Nephron progenitor cell (in vitro differentiated cells): Measurements from ENCODE around the gene ZNF200.

Experiments
- DNase-seq: peaks from one replicate; pipeline ENCODE4 v3.0.0; 2021
- H3K27ac Mint-ChIP-seq: 2 replicates; pipeline ENCODE4 v1.8.0; 2021; ENCODE audit warnings: mild to moderate bottlenecking, moderate library complexity, mixed read lengths
- H3K27me3 Mint-ChIP-seq: 2 replicates; pipeline ENCODE4 v1.8.0; 2021; ENCODE audit warnings: mild to moderate bottlenecking, low read depth, mixed read lengths; ENCODE audit not compliant: poor library complexity
- H3K36me3 Mint-ChIP-seq: 2 replicates; pipeline ENCODE4 v1.8.0; 2021; ENCODE audit warnings: low read depth, mixed read lengths
- H3K4me1 Mint-ChIP-seq: 2 replicates; pipeline ENCODE4 v1.8.0; 2021; ENCODE audit warnings: mixed read lengths
- H3K4me3 Mint-ChIP-seq: 2 replicates; pipeline ENCODE4 v1.8.0; 2021; ENCODE audit warnings: mild to moderate bottlenecking, moderate library complexity, mixed read lengths
- H3K9me3 Mint-ChIP-seq: 2 replicates; pipeline ENCODE4 v1.8.0; 2021; ENCODE audit warnings: mild to moderate bottlenecking, moderate library complexity, mixed read lengths
- CTCF ChIP-seq: fragments of 200-600 bp; sonication (generic); IDR thresholded peaks from 2 replicates; pipeline ENCODE4 v1.5.0; 2021; ENCODE audit warnings: antibody characterized with exemption

Gene ZNF200

DNA sequence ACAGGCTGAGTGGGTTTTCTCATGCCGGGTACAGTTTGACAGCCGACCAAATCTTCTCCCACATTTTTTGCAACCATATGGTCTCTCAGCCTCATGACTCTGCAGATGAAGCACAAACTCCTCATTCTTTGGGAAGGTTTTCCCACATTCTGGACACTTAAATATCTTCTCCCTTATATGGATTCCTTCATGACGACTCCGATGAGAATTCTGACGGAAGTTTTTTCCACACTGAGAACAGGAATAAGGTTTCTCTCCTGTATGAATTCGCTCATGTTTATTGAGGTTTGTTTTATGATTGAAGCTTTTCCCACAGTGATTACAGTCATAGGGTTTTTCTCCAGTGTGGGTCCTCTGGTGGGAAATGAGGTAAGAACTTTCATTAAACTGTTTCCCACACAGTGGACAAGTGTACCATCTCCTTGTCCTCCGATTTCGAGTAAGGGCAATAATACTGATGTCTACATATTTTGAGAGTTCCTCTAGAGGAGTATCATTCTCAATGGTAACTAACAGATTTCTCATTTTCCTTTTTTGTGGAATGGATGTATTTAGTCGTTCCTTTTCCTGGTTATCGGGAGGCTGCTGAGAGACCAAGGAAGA, 10.9 kb downstream of the ZNF200 start:
- Mint-ChIP-seq H3K27ac (no peak overlapping the region), H3K4me3 (no peak overlapping the region), H3K4me1 (no peaks in the 10 kb centered on the region), H3K36me3 (peaks cover 78% of the 10 kb centered on the region), H3K27me3 (peaks cover 8% of the 10 kb centered on the region), H3K9me3 (peaks cover 92% of the 10 kb centered on the region)
- DNase-seq, result no peak
- TF ChIP-seq CTCF, result no peak

GRCh38 chr16:3220839-3221238, 14.1 kb downstream of the ZNF200 start:
- no peak overlapping the region for H3K4me3 Mint-ChIP-seq
- DNase-seq, result no peak
- H3K27me3 Mint-ChIP-seq, result peaks cover 20% of the 10 kb centered on the region
- peaks cover 85% of the 10 kb centered on the region for H3K9me3 Mint-ChIP-seq
- H3K27ac Mint-ChIP-seq, result no peak overlapping the region
- TF ChIP-seq CTCF, result no peak
- peaks cover 46% of the 10 kb centered on the region for H3K36me3 Mint-ChIP-seq
- no peaks in the 10 kb centered on the region for H3K4me1 Mint-ChIP-seq

GRCh38 chr16:3216263-3216640, 18.7 kb downstream of the ZNF200 start:
- no peaks in the 10 kb centered on the region for H3K4me1 Mint-ChIP-seq
- H3K36me3 Mint-ChIP-seq, result no peaks in the 10 kb centered on the region
- peaks cover 74% of the 10 kb centered on the region for H3K9me3 Mint-ChIP-seq
- H3K4me3 Mint-ChIP-seq, result no peak overlapping the region
- no peak for TF ChIP-seq CTCF
- DNase-seq, result no peak
- H3K27ac Mint-ChIP-seq, result no peak overlapping the region
- H3K27me3 Mint-ChIP-seq, result peaks cover 30% of the 10 kb centered on the region

GRCh38 chr16:3215601-3216262, 19.2 kb downstream of the ZNF200 start:
- peaks cover 71% of the 10 kb centered on the region for H3K9me3 Mint-ChIP-seq
- no peak overlapping the region for H3K27ac Mint-ChIP-seq
- no peak overlapping the region for H3K4me3 Mint-ChIP-seq
- H3K27me3 Mint-ChIP-seq, result peaks cover 30% of the 10 kb centered on the region
- DNase-seq, result no peak
- no peak for TF ChIP-seq CTCF
- no peaks in the 10 kb centered on the region for H3K4me1 Mint-ChIP-seq
- H3K36me3 Mint-ChIP-seq, result no peaks in the 10 kb centered on the region

DNA sequence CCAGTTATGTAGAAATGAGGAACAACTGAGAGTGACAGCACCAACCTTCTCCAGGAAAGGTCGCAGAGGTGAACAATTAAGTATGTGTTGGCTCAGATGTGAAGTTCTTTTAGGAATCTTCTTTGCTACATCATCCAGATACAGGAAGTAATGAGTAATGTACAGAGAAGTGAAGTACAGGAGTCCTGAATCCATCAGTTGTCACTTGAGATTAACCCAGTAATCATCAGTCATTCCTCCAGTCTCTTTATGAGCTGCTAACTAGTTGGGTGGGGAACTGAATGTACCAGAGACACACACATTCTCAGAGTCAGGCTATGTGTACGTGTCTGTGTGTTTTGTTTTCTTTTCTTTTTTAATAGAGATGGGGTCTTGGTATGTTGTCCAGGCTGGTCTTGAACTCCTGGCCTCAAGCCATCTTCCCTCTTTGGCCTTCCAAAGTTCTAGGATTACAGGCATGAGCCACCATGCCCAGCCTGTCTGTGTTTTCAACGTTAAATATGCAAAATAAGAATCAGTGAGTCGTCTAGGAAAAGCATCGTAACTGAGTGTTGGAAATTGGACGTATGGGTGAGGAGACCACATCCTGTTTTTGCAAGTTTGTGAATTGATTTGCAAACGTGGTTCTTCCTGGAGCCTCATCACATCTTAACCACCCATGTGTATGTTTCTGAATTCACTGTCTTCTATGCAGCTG, 19.9 kb downstream of the ZNF200 start:
- DNase-seq, result no peak
- no peak for TF ChIP-seq CTCF
- Mint-ChIP-seq H3K27me3 (peaks cover 30% of the 10 kb centered on the region), H3K36me3 (no peaks in the 10 kb centered on the region), H3K27ac (no peak overlapping the region), H3K4me3 (no peak overlapping the region), H3K9me3 (peaks cover 72% of the 10 kb centered on the region), H3K4me1 (no peaks in the 10 kb centered on the region)
